NCI-H69 (cell line): Measurements from ENCODE around the gene PTH2.

Source experiments
- DNase-seq: peaks from one replicate; lab custom pipeline; 2025; lab: John Stamatoyannopoulos, UW

Gene PTH2

GRCh38 chr19:49411681-49412326 lies 11.4 kb downstream of the PTH2 start:
- DNase-seq: no peak

GRCh38 chr19:49409441-49410029 lies 13.7 kb downstream of the PTH2 start:
- peak; percentile 60 for DNase-seq

DNA sequence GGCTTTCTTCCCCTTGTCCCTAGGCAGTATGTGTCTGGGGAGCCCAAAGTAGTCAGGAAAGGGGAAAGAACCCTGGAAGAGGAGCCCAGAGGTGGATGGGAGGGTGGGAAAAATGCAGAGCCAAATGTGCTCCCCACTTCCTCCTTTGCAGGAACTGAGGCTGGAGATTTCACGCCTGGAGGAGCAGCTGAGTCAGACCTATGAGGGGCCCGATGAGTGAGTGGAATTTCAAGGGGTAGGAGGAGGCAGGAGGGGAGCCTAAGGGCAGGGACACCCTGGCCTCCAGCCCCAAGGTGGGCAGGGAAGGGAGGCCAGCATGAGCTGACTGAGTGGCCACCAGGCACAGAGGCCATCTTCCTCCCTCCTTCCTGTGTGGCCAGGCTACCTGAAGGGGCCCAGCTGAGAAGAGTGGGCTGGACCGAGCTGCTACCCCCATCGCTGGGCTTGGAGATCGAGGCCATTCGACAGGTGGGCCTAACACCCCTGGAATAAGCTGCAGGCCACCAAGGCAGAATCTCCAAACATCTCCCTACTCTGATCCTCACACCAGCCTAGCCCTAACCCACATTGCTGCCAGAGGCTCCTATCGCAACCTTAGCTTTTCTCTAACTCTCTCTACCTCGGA lies 14.3 kb downstream of the PTH2 start:
- no peak for DNase-seq

- no peak for DNase-seq
Observed at GRCh38 chr19:49407482-49408015, 15.7 kb downstream of the PTH2 start.

- DNase-seq: no peak
Observed at GRCh38 chr19:49407079-49407478, 16.2 kb downstream of the PTH2 start.

DNA sequence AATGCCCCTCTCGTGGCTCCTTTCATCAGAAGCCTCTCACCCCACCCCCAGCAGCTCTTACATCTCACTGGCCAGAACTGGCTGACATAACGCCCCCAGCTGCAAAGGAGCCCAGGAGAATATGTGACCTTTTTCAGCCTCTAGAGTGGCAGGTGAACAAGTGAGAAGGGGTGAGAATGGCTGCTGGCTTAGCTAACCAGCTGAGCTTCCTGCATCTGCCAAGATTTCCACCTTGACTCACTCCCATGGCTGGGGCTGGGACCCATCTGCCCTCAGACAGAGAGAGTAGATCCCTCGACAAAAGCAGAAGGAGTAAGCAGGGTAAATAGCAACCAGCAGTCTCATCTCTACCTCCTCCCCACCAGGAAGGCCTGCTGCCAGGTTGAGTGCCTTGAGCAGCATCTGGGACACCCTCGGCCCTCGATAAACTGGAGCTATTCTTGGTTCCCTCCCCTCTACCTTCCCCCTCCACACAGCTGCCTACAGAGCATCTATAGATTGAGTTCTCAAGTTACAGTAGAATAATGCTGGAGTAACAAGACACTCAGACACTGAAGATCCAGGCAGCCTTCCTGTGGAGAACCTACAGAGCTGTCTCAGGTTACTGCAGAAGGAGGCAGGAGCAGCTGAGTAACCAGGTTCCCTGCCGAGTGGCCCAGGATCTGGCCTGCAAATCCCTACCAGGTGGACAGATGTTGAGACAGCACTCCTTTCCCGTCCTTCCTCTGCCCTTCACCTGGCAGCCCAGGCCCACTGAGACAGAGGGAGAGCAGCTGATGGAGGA lies 19.6 kb downstream of the PTH2 start:
- peak; percentile 99 for DNase-seq

DNA sequence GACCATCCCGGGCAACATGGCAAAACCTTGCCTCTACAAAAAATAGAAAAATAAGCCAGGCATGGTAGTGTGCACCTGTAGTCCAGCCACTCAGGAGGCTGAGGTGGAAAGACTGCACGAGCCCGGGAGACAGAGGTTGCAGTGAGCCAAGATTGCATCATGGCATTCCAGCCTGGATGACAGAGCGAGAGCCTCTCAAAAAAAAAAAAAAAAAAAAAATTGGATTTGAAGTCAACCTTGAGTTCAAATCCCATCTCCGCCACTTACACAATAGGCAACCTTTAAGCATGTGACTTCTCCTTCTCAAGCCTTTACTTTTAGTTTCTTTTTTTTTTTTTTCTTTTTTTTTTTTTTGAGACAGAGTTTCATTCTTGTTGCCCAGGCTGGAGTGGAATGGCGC lies 23.2 kb downstream of the PTH2 start:
- no peak for DNase-seq

GRCh38 chr19:49398931-49399330 lies 24.3 kb downstream of the PTH2 start:
- no peak for DNase-seq

DNA sequence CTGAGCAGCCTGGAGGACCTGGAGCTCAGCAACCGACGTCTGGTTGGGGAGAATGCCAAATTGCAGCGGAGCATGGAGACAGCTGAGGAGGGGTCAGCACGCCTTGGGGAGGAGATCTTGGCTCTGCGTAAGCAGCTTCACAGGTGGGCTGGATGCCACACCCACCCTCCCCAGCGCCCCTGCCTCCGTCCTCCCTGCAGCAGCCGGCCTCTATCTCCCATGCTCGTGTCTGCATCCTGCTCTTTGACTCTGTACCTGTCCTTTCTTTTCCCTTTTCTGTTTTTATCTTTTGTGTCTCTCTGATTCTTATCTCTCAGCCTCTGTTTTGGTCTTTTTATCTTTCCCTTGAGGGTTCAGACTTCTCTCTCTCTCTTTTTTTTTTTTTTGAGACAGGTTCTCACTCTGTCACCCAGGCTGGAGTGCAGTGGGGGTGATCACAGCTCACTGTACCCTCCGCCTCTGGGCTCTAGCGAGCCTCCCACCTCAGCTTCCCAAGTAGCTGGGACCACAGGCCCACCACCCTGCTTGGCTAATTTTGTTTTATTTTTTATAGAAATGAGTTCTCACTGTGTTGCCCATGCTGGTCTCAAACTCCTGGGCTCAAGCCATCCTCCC lies 25.1 kb downstream of the PTH2 start:
- DNase-seq: peak; percentile 89

GRCh38 chr19:49396738-49397505 lies 26.3 kb downstream of the PTH2 start:
- DNase-seq: no peak

DNA sequence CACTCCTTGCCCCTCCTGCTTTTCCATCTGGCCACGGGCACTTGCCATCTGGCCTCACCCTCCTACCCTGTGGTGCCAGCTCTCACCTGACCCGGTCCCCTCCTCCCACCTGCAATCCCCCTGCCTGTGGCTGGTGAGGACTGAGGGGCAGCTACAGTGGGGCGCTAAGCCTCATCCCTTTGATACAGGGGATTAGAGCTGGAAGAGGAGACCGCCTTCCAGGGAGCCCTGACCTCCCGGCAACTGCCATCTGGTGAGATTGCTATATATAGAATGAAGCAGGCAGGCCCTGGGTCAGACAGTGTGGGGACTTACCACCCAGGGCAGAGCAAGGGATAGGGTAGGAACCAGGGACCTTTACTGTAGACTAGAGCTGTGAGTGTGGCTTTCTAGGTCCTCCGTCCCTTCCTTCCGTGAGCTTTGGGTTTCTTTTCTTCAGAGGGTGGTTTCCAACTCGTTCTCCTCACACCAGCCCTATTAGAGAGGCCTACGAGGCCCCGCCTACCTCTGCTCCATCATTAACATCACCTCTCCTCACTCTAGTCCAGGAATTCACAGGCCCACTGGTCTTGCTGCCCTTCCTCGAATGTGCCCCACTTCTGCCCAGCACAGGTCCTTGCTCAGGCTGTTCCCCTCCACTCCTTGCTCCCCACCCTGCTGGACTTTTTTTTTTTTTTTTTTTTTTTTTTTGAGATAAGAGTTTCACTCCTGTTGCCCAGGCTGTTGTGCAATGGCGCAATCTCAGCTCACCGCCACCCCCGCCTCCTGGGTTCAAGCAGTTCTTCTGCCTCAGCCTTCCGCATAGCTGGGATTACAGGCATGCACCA lies 27.4 kb downstream of the PTH2 start:
- DNase-seq: peak; percentile 86

DNA sequence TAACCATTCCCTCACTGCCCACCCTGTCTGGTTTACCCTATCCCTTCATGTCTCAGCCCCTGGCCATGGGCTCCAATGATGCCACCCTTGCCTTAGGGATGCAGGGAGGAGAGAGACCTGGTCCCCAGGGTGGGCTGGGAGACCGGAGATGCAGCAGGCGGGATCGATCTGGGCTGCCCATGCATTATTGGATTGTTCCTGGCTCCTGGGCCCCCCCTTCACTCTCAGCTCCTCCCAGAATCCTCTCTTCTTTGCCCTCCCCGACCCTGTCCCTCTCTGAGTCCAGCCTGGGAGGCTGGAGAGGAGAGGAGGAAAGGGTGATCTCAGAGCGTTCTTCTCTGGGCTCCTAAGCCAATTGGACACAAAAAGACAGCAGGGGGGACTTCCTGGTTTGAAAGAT lies 29.4 kb downstream of the PTH2 start:
- DNase-seq: no peak

GRCh38 chr19:49391581-49392399 lies 31.5 kb downstream of the PTH2 start:
- peak; percentile 91 for DNase-seq

GRCh38 chr19:49390929-49391359 lies 32.3 kb downstream of the PTH2 start:
- DNase-seq: peak; percentile 81

DNA sequence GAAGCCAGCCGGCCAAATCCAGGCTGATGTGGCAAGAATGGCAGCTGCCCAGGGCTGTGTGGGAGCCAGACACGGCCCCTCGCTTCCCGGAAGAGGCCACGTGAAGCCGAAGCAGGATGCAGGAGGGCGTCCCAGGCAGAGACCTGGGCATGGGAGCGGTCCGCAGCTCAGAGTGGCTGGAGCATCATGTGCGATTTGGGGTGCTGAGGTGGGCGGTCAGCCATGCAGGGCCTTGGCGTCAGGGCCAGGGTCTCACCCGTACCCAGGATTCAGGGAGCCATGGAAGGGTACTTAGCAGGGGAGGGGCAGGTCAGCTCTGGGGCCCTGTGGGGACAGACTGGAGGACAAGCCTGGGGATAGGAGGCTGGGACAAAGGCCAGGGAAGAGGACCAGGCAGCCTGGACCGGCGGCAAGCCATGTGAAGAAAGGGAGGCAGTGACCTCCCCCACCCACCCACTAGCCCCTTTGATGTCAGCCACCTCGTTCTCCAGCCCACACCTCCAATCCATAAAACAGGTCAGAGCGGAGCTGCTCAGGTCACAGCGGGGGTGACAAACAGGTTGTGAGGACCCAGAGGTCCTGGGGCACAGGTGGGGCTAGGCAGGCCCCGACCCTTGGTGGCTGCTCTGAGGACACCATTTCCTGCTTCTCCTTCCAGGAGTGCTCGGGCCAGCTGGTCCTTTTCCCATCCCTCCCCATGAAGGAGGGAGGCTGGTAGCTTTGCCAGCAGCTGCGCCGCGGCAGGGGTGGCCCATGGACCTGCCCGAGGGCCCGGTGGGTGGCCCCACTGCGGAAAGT lies 32.9 kb downstream of the PTH2 start:
- DNase-seq: peak; percentile 81

- DNase-seq: no peak
Observed at GRCh38 chr19:49389406-49389805, 33.8 kb downstream of the PTH2 start.

GRCh38 chr19:49387936-49388372 lies 35.3 kb downstream of the PTH2 start, which contains the start of gene KASH5:
TSS of gene KASH5 (plus strand) at chr19:49388249. CDS start at chr19:49390884, 2,635 bp downstream.
- peak; percentile 82 for DNase-seq

DNA sequence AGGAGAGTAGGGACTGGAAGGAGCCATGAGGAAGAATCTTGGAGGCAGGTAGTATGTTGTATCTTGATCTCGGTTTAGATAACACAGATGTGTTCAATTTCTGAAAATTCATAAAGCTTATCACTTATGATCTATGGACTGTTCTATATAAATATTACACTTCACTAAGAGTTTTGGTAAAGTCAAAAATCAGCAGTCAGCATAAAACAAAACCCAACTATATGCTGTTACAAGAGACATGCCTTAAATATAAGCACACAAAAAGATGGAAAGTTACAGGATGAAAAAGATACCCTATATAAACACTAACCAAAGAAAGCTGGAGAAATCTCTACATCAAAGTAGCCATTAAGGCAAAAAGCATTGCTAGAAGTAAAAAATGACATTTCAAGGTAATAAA lies 39.6 kb downstream of the PTH2 start:
- DNase-seq: no peak
